HG03457 (cell line): ENCODE data around the gene SERTAD1.
"Not testable (repeated sequence)": the region's sequence is repeated elsewhere in the genome, so short reads cannot be mapped to it uniquely, and the experiment has no call there.

ENCODE experiments used
- ATAC-seq: cut with Tn5 transposase; IDR thresholded peaks from one replicate; pipeline ENCODE4 v1.9.1; 2021; ENCODE audit warnings: moderate number of reproducible peaks; ENCODE audit not compliant: unreplicated experiment

SERTAD1 gene

DNA sequence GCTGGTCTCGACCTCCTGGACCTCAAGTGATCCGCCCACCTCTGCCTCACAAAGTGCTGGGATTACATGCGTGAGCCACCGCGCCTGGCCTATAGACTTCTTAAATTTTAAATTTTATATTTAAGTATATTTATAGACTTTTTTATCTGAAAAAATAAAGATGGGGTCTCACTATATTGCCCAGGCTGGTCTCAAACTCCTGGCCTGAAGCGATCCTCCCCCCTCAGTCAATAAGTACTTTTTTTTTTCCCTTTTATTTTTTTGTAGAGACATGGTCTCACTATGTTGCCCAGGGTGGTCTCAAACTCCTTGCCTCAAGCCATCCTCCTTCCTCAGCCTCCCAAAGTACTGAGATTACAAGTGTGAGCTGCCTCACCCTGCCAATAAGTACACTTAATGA, 1.9 kb downstream of the SERTAD1 start:
- no peak for ATAC-seq

DNA sequence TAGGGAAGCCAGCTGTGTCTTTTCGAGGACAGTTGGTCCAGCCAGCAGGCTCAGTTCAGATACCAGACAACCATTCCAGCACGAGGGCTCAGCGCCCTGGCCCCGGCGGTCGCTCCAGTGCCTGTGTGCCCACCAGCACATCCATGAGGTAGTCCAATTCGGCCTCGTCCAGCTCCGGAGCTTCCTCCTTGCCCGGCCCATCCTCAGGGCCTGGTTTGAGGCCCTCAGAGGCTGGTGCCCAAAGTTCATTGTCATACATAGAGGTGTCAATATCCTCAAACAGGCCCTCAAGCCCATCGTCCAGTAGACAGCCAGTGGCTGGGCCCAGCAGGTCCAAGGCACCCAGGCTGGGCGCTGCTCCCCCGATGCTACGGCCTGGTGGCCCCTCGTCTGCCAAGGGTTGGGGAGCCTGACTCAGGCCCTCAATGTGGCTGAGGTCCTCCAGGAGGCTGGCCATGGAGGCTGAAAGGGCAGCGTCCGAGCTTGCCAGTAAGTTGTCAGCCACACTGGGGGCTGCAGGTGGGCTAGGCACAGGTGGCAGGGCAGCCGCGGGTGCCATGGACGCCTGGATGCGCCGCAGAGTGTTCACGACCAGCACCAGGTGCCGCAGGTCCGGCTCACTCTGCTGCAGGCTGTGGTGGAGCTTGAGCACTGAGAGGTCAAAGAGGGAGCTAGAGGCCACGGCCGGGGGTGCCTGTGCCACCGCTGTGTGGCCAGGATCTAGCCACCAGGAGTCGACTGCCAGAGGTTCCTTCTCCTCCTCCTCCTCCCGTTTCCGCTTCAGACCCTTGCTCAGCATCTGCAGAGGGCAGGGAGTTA, 2.8 kb downstream of the SERTAD1 start:
- no peak for ATAC-seq

DNA sequence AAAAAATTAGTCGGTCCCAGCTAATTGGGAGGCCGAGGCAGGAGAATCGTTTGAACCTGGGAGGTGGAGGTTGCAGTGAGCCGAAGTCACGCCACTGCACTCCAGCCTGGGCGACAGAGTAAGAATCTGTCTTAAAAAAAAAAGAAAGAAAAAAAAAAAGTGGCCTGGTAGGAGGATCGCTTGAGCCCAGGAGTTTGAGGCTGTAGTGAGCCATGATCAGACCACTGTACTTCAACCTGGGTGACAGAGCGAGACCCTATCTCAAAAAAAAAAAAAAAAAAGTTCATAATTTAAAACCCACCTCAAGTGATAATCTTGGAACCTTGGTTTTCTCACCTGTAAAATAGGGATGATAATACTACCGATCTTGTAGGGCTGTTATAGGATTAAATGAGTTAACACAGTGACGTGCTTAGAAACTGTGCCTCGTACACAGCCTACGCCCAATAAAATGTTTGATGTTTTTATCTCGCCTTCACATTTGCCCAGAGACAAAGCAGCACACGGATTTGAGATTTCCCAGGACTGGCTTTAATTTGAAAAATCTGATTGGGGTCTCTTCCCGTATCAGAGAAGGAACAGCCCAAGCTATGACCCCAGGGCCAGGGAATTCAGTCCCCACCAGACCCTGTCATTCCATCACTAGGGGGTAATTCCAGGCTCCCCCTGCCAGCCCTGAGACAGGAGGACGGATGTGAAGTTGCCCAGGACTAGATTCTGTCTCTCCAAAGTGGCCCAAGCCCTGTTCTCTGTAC, 3.6 kb downstream of the SERTAD1 start:
- ATAC-seq = no peak

- ATAC-seq = no peak
These were observed 4.7 kb downstream of the SERTAD1 start for GRCh38 chr19:40420766-40421765.

- no peak for ATAC-seq
These were observed 5.4 kb downstream of the SERTAD1 start for GRCh38 chr19:40420451-40420765.

GRCh38 chr19:40419780-40420179, 6.0 kb downstream of the SERTAD1 start:
- no peak for ATAC-seq

DNA sequence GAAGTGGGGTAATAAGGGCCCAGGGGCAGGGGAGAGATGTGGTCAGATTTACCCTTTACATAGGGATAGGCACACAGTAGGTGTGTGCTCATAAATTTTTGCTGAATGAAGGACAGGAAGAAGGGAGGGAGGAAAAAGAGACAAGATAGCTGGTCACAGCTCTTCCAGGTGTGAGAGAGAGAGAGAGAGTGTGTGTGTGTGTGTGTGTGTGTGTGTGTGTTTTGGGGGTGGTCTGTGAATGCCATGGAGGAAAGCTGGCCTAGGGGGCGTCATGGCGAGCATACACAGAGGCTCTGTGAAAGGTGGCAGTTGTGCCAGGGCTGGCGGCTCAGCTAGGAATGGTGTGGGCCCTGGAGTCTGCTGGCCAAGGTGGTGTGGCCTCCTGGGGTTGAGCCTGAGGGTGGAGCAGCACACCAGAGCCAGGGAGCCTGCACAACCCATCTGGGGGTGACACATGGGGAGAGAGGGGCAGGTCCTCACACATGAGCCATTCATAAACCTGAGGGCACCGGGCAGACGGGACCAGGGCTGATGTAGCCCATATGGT, 6.7 kb downstream of the SERTAD1 start:
- no peak for ATAC-seq

DNA sequence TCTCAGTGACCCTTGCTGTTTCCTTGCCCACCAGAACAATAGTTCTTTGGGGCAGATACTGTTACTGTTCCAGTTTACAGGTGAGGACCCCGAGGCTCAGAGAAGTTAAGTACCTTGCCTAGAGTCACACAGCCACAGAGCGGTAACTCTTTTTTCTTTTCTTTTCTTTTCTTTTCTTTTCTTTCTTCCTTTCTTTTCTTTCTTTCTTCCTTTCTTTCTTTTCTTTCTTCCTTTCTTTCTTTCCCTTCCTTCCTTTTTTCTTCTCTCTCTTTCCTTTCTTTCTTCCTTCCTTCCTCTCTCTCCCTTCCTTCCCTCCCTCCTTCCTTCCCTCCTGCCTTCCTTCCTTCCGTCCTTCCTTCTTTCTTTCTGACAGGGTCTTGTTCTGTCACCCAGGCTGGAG, 7.8 kb downstream of the SERTAD1 start:
- no peak for ATAC-seq

DNA sequence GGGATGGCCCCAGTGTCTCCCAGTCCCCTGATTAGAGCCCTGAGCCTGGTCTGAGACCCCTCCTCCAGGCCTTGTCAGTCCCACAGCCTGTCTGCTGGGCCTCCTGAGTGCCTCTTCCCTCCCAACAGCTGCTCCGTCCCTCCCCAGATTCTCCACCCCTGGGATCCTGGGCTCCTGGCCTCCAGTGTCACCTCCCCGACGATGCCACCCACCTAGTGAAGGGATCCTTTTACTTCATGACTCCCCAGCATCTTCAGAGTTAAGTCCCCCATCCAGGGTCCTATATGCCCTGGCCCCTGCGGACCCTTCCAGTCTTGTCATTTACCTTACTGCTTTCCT, 8.2 kb downstream of the SERTAD1 start:
- no peak for ATAC-seq

GRCh38 chr19:40416918-40417642, 8.7 kb downstream of the SERTAD1 start:
- no peak for ATAC-seq

DNA sequence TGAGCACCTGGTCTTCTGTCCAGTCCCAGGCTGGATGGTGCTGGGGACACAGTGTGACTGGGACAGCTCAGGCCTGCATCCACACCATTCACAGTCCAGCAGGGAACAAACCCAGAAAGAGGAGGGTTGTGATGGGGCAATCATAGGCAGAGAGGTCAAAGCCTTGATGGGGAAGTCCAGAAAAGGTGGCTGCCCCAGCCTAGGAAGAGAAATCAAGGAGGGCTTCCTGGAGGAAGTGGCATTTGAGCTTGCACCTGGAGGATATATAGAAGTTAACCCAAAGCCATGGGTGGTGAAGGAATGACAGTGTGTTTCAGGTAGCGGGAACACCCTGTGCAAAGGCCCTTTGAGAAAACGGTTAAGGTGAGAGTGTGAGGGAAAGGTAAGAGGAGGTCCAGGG, 10.0 kb downstream of the SERTAD1 start:
- ATAC-seq = no peak

GRCh38 chr19:40414542-40415535, 11.0 kb downstream of the SERTAD1 start:
- no peak for ATAC-seq

- ATAC-seq = no peak
These were observed 12.4 kb downstream of the SERTAD1 start, which contains the start of gene PRX for GRCh38 chr19:40413291-40413845. Gene PRX (minus strand): TSS chr19:40413378. CDS start chr19:40407932, 5,446 bp downstream.

DNA sequence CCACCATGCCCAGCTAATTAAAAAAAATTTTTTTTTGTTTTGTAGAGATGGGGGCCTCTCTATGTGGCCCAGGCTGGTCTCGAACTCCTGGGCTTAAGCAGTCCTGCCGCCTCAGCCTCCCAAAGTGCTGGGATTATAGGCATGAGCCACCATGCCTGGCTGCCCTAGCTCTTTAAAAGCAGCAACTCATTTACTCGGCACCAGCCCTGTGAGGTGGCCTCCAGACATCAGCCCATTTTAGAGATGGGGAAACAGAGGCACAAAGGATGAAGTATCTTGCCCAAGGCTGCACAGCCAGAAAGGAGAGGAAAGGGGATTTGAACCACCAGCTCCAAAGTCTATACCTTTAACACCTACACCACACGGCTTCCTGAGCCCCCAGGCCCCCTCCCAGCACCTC, 12.9 kb downstream of the SERTAD1 start:
- no peak for ATAC-seq

GRCh38 chr19:40411958-40412499, 13.8 kb downstream of the SERTAD1 start:
- ATAC-seq = no peak

DNA sequence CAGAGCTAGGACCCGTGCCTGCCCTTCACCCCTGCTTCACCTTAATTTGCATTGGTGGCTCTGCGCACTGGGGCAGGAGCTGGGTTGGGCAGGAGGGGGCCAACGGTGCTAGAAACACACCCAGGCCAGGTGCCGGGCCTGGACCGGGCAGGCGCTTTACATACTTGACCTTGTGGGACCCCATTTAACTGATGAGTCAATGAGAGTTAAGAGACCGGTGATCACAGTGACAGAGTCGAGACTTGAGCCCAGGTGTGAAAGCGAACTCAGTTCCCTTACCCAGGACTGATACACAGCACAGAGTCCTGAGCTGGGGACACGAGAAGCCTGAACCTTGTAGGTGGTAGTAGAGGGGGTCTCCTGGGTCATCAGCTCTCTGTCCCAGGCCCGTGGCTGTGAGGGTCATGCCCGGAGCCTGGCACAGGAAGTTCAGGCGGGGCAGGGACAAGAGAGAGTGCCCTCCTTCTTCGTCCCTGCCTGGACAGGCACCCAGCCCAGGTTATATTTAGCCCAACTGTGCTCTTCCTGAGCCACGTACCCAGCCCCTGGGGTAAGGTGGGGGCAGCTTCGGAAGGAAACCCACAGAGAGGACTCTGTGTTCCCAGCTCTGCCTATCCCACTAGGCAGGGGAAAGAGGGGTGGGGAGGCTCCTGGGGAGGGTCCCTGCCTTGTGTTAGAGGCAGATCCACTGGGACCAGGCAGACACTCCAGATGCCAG, 14.5 kb downstream of the SERTAD1 start:
- ATAC-seq = no peak

DNA sequence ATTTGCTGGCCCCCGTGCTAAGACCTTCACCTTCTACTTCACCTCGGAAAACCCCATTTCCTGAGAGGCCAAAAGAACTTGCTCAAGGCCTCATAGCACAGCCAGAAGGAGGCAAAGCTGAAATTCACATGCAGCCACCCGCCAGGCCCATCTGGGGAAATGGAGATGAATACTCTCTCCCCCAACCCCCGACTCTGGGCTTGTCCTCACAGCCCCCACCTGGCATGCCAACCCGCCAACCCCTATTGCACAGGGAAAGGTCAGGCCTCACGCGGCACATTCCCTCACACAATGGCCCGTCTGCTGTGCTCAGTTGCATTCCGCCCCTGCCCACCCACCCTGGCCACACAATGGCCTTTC, 15.8 kb downstream of the SERTAD1 start:
- no peak for ATAC-seq

- ATAC-seq = not testable (repeated sequence)
These were observed 17.2 kb downstream of the SERTAD1 start for GRCh38 chr19:40408598-40408925.
